ENCODE results near the gene DMBT1.

The DMBT1 gene

GRCh38 chr10:122560279-122560804 lies at the start of gene DMBT1:
TSS of gene DMBT1 (plus strand) at chr10:122560754. CDS start at chr10:122560771, 17 bp downstream.
- DNase-seq, result no peak

DNA sequence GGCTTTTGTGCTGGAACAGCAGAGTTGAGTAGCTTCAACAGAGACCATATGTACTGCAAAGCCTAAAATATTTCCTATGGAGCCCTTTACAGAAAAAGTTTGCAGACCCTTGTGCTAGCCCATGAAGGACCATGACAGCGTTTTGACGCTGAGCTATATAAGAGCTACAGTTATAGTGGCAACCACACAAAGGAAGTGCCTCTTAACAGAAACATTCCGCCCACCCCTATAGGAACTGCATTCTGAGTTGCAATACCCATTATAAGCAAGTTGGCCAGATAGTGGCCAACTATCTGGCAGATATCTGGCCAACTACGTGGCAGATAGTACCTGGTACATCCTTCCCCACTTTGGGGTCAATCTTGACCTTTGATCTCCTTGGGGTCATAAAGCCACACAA lies 47.5 kb upstream of the DMBT1 start:
- DNase-seq, result no peak

- DNase-seq, result no peak
Measured at GRCh38 chr10:122514045-122514840, 46.3 kb upstream of the DMBT1 start.

DNA sequence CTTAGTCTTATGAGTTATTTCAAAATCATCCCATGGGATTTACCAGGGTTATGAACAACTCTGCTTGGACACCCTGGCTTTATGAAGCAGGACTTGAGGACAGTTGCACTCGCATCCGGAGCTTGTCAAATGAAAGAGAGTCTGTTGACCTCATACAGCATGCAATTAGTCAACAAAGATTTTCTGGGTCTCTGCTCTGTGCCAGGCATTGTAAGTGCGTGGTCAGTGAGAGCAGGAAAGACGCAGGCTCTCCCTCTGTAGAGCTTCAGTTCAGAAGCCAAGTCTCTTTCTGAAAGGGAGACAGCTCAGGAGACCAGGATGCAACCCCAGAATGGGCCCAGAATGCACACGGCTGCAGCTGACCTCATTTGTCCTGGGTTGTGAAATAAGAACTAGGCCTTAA lies 45.5 kb upstream of the DMBT1 start:
- DNase-seq, result no peak

DNA sequence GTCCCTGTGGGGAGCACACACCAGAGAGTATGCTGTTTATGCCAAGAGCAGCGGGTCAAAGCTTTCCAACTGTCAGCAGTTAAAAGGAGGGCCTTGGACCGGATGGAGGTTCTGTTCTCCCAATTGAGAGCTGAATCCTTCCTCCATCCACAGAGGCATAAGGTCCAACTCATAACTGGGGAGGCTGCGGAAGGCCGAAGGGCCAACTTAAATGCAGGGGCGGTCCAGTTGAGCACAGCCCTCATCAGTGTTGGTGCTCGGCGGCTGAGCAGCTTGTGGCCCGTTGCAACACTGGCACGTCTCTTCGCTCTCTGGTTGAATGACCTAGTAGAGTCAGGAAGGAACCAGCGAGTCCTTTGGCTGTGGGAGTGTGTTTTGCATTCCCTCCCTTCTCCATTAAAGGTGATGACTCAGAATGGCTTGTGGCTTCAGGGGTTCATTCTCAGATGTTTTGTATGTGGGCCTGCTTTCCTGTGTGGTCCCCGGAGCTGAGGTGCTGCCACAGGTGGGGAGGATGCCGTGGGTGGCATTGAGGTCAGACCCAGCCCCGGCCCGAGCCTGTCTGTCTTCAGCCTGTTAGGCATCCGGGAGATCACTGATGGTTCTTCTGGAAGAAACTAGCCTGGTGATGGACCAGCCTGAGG lies 44.8 kb upstream of the DMBT1 start:
- no peak for DNase-seq

GRCh38 chr10:122516734-122517133 lies 43.8 kb upstream of the DMBT1 start:
- DNase-seq, result no peak

DNA sequence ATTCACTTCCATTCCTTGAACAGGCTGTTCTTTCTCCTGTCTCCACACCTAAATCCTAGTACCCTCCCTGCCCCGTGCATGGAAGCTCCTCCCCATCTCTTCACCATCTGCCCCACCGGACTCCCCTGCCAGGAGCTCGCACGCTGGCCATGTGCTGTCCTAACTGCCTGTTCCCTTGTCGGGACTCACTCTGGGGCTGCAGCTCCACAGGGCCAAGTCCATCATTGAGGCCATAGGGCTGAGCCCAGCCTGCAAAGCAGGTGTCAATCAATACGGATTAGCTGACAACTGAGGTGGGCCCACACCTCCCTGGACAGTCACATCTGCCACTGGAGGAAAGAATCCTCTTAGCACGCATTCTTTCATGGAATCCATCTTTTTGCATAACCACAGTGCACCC lies 41.4 kb upstream of the DMBT1 start:
- no peak for DNase-seq

GRCh38 chr10:122519873-122520272 lies 40.7 kb upstream of the DMBT1 start:
- no peak for DNase-seq

DNA sequence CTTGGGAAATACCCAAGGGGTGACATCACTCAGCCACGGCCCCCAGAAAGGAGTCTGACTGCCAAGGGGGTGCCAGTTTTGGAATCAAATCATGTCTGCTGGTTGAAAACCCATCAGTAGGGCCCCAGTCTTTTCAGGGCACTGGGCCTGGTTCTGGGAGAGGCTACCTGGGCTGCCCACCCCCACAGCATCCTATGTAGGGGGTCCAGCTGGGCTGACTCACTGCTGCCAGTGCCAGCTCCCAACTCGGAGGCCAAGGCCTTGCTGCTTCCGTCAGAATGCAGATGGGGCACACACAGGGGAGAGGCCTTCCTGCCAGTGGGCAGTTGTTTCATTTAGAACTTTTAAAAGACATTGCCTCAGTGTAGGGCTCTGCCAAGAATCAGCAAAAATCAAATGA lies 39.5 kb upstream of the DMBT1 start:
- no peak for DNase-seq

- no peak for DNase-seq
Measured at GRCh38 chr10:122524811-122525210, 35.7 kb upstream of the DMBT1 start.

DNA sequence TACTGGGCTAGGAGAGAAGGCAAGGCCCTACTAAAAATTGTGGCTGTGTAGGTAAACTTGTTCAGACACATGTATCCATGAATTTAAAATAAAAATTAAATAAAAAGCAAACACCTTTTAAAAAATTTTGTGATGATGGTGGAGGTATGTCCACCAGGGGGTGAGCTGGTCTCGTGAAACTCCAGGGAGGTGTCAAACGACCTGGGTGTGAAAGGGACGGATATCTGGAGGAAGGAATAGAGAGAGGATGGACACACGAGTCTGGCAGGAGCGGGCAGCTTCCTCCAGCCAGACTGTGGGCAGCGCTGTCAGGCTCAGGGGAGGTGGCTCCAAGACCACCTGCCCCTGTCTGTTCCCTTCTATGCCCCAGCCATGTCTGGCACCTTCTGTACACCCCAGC lies 34.8 kb upstream of the DMBT1 start:
- no peak for DNase-seq

- DNase-seq, result no peak
Measured at GRCh38 chr10:122526892-122527291, 33.7 kb upstream of the DMBT1 start.

GRCh38 chr10:122530177-122530576 lies 30.4 kb upstream of the DMBT1 start:
- no peak for DNase-seq

GRCh38 chr10:122531261-122531660 lies 29.3 kb upstream of the DMBT1 start:
- DNase-seq, result no peak

DNA sequence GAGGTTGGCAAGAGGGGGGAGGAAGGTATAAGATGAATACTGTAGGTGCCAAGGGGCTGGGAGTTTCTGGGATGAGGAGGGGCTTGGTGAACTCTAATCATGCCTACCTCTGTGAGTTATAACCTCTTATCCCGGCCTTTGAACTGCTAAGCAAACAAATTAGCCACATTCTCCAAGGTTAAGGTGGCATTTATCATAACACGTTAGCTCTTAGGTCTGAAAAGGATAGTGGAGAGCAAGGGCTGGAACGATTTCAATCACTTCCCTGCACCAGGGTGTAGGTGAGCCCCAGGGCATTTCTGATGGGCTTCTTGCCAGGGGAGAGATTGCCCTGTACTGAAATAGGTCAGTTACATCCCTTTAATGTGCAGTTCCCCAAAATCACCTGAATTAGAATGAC lies 28.6 kb upstream of the DMBT1 start:
- DNase-seq, result no peak

GRCh38 chr10:122532601-122533296 lies 27.8 kb upstream of the DMBT1 start:
- no peak for DNase-seq

- no peak for DNase-seq
Measured at GRCh38 chr10:122537545-122537944, 23.0 kb upstream of the DMBT1 start.

- DNase-seq, result no peak
Measured at GRCh38 chr10:122541541-122542002, 19.0 kb upstream of the DMBT1 start.

- DNase-seq, result no peak
Measured at GRCh38 chr10:122543676-122544445, 16.7 kb upstream of the DMBT1 start.

GRCh38 chr10:122544493-122544892 lies 16.1 kb upstream of the DMBT1 start:
- no peak for DNase-seq

DNA sequence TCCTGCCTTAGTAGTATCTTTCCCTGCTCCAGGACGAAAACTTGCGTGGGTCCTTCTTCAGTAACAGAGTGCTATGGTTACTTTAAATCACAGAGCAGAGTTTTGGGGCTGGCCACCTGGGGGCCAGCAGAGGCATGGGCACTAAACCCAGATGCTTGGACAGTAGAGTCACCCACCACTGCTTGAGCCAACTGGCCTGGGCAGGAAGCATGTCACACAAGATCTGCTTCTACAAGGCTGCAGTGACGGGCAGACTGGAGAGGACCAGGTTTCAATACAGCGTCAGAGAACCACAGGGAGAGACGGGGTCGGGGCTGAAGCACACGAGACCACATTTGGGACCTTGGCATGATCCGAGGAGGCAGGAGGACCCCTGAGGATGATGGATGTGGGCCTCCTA lies 14.3 kb upstream of the DMBT1 start:
- no peak for DNase-seq

GRCh38 chr10:122548407-122549085 lies 12.0 kb upstream of the DMBT1 start:
- DNase-seq, result no peak
